Measurements from ENCODE around the gene HDHD3.
"Not testable (repeated sequence)": the region's sequence is repeated elsewhere in the genome, so short reads cannot be mapped to it uniquely, and the experiment has no call there.

HDHD3 gene

GRCh38 chr9:113388833-113389232 lies 12.0 kb upstream of the HDHD3 start:
- no peak for DNase-seq

DNA sequence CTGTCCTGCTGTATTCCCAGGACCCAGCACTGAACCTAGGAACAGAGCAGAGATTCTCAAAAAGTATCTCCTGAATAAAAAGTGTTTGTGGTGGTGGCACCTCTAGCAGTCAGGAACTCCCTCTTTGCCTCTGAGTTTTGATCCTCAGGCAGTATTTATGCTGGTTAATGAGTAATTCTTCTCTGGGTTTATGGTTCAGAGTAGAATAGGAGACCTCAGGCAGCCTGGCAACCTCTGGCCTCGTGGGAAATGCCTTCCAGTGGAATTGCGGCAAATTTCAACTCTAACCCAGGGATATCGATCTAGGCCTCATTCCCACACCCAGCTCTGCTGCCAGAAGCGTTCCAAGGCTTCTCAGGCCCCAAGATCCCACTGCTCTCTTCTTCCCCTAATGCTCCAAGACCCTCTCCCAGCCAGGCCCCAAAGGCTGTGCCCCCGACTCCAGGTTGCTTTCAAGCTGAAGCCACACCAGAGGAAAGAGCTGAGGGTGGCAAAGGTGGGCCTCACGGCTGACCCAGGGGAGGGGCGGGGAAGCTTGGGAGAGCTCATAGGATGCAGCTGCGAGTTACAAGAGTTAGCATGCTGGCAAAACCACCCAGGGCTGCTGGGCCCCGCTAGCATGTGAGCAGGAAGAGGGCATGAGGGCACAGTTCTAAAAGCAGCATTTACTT lies 10.9 kb upstream of the HDHD3 start:
- DNase-seq = no peak

- no peak for DNase-seq
Observed at GRCh38 chr9:113386571-113387393, 10.0 kb upstream of the HDHD3 start.

DNA sequence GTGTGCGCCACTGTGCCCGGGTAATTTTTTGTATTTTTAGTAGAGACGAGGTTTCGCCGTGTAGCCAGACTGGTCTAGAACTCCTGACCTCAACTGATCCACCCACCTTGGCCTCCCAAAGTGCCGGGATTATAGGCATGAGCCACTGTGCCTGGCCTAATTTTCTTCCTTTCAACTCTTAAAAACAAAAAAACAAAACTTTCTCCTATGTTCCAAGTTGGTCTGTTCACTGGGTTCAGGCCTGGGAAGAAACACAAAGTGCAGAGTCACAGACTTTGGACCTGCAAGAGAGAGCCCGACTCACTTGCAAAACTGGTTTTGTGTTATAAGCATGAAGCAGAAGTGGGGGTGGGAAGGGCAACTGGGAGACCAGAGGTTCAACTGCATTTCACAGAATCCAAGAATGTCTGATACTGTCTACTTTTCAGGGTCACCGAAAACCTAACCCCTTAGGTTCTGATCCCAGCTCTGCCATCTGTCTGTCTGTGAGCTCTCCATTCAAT lies 5.2 kb upstream of the HDHD3 start:
- no peak for DNase-seq

DNA sequence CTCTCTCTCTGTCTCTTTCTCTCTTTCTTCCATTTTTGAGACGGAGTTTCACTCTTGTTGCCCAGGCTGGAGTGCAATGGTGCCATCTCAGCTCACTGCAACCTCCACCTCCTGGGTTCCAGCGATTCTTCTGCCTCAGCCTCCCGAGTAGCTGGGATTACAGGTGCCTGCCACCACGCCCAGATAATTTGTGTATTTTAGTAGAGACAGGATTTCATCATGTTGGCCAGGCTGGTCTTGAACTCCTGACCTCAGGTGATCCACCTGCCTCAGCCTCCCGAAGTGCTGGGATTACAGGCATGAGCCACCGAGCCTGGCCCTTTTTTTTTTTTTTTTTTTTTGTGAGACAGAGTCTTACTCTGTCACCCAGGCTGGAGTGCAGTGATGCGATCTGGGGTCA lies 4.7 kb upstream of the HDHD3 start:
- DNase-seq = not testable (repeated sequence)

GRCh38 chr9:113380869-113381378 lies 4.1 kb upstream of the HDHD3 start:
- DNase-seq = no peak

GRCh38 chr9:113379829-113380210 lies 3.0 kb upstream of the HDHD3 start:
- DNase-seq = not testable (repeated sequence)

DNA sequence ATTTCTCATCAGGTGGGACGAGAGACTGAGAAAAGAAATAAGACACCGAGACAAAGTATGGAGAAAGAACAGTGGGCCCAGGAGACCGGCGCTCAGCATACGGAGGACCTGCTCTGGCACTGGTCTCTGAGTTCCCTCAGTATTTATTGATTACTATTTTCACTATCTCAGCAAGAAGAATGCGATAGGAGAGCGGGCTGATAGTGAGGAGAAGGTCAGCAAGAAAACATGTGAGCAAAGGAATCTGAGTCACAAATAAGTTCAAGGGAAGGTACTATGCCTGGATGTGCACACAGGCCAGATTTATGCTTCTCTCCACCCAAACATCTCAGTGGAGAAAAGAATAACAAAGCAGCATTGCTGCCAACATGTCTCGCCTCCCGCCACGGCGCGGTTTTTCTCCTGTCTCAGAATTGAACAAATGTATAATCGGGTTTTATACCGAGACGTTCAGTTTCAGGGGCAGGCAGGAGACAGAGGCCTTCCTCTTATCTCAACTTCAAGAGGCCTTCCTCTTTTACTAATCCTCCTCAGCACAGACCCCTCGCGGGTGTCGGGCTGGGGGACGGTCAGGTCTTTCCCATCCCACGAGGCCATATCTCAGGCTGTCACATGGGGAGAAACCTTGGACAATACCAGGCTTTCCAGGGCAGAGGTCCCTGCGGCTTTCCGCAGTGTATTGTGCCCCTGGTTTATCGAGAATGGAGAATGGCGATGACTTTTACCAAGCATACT lies 2.5 kb upstream of the HDHD3 start:
- not testable (repeated sequence) for DNase-seq

DNA sequence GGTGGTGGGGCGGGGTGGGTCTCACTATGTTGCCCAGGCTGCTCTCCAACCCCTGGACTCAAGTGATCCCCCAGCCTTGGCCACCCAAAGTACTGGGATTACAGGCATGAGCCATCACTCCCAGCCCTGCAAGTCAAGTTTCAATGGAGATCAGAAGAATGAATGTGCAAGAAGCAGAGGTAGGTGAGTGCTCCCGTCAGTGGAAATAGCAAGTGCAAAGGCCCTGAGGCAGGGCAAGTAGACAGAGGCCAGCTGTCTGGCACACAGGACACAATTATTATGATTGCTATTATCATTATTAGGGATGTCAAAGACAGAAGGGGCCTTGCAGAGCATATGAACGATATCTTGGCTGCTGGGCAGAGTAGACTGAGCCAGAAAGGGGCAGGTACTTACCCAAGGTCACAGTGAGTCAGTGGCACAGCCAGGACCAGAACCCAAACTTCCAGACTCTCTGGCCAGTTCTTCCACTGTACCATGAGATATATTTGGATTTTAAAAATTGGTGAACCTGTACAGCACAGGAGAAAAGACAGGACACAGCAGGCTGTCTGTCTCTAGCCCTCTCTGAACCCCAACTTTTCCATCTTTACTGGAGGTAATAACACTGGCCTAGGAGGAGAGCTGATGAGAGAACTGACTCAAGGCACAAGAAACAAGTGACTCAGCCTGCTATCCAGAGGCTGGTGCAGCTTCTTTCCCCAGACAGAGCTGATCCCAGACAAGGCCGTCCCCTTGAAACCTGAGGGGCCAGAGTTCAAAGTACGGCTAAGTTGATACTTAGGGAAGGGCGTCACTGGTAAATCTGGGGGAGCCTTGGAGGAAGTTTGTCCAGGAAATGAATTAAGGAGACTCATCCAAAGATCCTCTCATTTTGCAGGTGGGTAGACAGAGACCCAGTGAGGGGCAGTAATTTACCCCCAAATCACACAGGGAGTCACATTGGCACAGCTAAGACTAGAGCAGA lies 1.4 kb downstream of the HDHD3 start:
- DNase-seq = no peak

GRCh38 chr9:113373676-113374392 lies 3.0 kb downstream of the HDHD3 start:
- DNase-seq = no peak

DNA sequence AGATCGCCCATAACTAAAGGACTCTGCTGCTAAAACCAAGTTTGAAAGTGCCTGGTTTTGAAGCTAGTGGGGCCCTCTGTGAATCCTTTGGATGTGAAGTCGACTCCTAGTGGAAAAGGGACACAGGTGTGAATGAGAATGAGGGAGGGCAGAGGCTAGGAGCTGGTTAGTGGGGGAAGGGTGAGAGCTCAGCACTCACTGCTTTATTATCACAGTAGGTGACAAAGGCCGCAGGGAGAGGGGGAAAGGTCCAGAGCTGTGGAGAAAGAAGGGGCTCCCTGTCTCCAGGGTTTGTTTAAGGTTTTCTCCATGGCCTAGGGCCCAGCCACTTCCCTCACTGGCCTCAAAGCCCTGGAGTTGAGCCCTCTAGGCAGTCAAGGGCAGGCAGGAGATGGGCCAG lies 3.5 kb downstream of the HDHD3 start:
- DNase-seq = no peak

- no peak for DNase-seq
Observed at GRCh38 chr9:113372059-113372458, 4.7 kb downstream of the HDHD3 start.

GRCh38 chr9:113370806-113371325 lies 5.9 kb downstream of the HDHD3 start:
- DNase-seq = no peak

- DNase-seq = no peak
Observed at GRCh38 chr9:113369855-113370140, 7.0 kb downstream of the HDHD3 start.

DNA sequence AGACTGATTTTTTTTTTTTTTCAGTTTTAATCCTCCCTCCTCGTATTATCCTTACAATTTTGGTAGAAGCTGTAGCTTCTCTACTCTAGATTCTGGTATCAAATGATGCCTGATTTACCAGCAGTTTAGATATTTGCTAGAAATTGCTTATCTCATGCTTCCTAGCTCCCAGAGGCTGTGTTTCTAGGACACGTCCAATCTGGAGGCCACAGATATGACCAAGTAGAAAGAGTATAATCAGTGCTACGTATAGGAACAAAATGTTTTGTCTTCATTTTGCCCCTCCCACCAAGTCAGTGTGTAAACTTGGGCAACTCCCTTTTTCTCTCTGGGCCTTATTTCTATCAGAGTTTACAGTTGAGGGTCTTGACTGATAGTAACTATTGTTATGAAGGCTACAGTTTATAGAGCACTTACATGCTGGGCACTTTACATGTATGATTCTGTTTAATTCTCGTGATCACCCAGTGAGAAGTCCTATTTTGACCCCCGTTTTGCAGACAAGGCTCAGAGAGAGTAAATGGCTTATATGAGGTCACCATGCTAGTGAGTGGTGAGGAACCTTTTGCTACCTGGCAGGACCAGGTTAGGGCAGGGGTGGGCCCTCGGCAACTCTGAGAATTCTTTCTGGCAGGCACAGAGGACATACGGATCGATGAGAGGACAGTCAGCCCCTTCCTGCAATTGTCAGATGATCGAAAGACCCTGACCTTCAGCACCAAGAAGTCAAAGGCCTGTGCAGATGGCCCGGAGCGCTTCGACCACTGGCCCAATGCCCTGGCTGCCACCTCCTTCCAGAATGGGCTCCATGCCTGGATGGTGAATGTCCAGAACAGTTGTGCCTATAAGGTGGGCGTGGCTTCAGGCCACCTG lies 7.6 kb downstream of the HDHD3 start:
- DNase-seq = no peak

DNA sequence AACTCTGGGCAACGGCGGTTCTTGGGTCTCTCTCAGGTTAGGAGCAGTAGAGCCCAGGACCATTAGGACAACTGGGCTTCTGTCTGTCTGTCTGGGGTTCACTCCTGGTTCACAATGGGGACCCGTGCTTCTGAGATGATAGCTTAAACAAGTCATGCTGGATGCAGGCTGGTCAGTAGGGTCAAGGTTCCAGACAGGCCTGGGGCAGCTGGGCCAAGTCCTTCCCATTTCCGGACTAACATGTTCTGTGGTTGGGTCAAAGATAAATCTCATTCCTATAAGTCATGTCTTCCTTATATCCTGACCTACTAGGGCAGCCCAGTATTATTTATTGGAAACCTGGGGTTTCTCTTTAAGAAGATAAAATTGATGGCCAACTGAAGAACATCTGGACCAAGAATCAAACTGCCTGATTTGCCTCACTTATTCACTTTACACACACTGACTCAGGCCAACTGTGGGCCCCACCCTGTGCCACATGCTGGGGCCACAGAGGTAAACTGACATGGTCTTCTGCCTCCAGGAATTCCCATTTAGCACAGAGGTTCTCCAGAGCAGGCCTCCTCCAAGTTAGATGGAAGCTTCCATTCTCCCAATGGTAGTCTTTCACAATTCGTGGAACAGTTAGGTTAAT lies 8.3 kb downstream of the HDHD3 start:
- no peak for DNase-seq

GRCh38 chr9:113365652-113366051 lies 11.1 kb downstream of the HDHD3 start:
- not testable (repeated sequence) for DNase-seq

DNA sequence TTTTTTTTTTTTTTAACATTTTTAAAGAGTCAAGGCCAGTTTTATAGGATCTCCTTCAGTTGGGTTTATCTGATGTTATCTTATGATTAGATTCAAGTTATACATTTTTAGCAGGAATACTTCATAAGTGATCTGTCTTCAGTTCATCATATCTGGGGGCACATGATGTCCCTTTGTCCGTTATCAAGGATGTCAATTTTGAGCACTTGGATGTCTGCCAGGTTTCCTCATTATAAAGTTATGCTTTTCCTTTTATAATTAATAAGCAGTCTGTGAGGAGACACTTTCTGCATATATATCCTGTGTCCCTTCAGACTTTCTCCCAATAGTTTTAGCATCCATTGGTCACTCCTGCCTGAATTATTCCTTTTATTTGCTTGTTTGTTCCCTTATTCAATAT lies 11.8 kb downstream of the HDHD3 start:
- DNase-seq = no peak

DNA sequence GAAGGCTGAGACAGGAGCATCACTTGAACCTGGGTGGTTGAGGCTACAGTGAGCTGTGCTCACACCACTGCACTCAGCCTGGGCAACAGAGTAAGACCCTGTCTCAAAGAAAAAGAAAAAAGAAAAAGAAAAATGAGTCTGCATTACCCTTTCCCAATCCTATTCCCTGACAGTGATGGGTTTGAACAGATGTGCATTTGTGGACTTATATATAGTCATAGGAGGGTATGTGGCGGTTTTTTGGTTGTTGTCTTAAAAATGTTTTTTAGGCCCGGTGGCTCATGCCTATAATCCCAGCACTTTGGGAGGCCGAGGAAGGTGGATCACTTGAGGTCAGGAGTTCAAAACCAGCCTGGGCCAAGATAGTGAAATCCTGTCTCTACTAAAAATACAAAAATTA lies 13.4 kb downstream of the HDHD3 start:
- DNase-seq = no peak

Data from 8988T (cell line).